Thymus (tissue), 11 donors: ENCODE measurements around the gene RFX2. TPM values are rescaled to one million over a fixed set of nuclear protein-coding genes. Genes with fewer than 3 reads are reported as not detected.

ENCODE experiments used
- DNase-seq, 9 donors: peaks; one replicate each; pipeline ENCODE4 v3.0.0-alpha.2; 2013; ENCODE audit warnings: low spot score in 9 of 9, low read depth in 6 of 9, missing footprints in 1 of 9
- H3K27ac ChIP-seq, 2 donors: one replicate each; pipeline ENCODE4 v1.5.1; 2013; ENCODE audit warnings: control low read depth in 1 of 2, low read depth in 1 of 2, low read length in 1 of 2, mild to moderate bottlenecking in 1 of 2, moderate library complexity in 1 of 2
- H3K27me3 ChIP-seq, 2 donors: one replicate each; pipeline ENCODE4 v1.5.1; 2013; ENCODE audit warnings: low read length in 1 of 2; ENCODE audit not compliant: control insufficient read depth in 2 of 2, insufficient read depth in 1 of 2
- H3K36me3 ChIP-seq, 2 donors: one replicate each; pipeline ENCODE4 v1.5.1; 2013; ENCODE audit warnings: low read length in 1 of 2, mild to moderate bottlenecking in 1 of 2, moderate library complexity in 1 of 2; ENCODE audit not compliant: control insufficient read depth in 2 of 2, insufficient read depth in 2 of 2
- H3K4me1 ChIP-seq, 2 donors: one replicate each; pipeline ENCODE4 v1.5.1; 2013; ENCODE audit warnings: low read length in 2 of 2; ENCODE audit not compliant: control insufficient read depth in 2 of 2, insufficient read depth in 2 of 2
- H3K4me3 ChIP-seq, 2 donors: one replicate each; pipeline ENCODE4 v1.5.1; 2013; ENCODE audit warnings: low read length in 2 of 2, control low read depth in 1 of 2, mild to moderate bottlenecking in 1 of 2
- H3K9me3 ChIP-seq, 2 donors: one replicate each; pipeline ENCODE4 v1.5.1; 2013; ENCODE audit warnings: low read length in 1 of 2, mild to moderate bottlenecking in 1 of 2; ENCODE audit not compliant: control insufficient read depth in 2 of 2, insufficient read depth in 1 of 2
- WGBS: extraction: QIAGEN DNeasy Blood & Tissue Kit; methylation state at CpG from one replicate; pipeline ENCODE4 v1.1.7; 2013; 5-methylcytosine and 5-hydroxymethylcytosine counted together
- polyA plus RNA-seq: library from polyadenylated mRNA; stranded (reverse); fragments of 200-250 nt; gene quantifications from one replicate; pipeline ENCODE4 v1.2.3, GENCODE V29; 2013
- total RNA-seq: library from RNA; stranded (reverse); fragments of 120-200 nt; gene quantifications from one replicate; pipeline ENCODE4 v1.2.4, GENCODE V29; 2013
- donor health status: healthy.

RFX2 gene
- total and polyA plus RNA-seq, 2 donors, result 3.4 to 4.6 TPM

DNA sequence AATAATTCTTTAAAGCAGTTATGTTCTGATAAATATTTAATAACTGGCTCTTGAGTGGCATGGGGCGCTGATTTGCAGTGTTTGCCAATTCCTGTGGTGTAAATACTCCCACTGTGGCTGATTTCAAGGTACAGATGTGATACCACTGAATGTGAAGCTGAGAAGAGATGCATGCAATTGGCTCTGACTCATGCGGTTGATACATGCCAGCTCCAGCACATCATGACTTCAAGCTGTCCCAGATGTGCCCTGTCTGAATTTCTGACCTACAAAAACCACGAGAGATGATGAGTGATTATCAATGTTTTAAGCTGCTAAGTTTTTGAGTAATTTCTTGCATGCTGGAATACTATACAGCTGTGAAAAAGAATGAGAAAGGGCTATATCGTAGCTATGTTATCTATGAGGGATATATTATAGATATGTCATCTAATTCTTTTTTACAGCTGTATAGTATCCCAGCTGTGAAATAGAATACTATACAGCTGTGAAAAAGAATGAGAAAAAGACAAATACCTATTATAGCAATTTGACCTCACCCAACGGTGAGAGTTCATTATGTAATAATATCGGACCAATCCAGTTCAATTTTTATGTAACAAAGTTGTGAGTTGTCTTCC lies 17.5 kb upstream of the RFX2 start:
- no peaks in the 10 kb centered on the region for H3K27me3 ChIP-seq
- no peak overlapping the region for H3K27ac ChIP-seq
- H3K4me3 ChIP-seq, result no peak overlapping the region
- H3K36me3 ChIP-seq, result no peaks in the 10 kb centered on the region
- WGBS, result 91% methylated on average over 6 of the region's 6 CpGs
- DNase-seq, result no peak
- no peaks in the 10 kb centered on the region for H3K4me1 ChIP-seq
- peaks cover 1 to 7% of the 10 kb centered on the region in 2 donors for H3K9me3 ChIP-seq

DNA sequence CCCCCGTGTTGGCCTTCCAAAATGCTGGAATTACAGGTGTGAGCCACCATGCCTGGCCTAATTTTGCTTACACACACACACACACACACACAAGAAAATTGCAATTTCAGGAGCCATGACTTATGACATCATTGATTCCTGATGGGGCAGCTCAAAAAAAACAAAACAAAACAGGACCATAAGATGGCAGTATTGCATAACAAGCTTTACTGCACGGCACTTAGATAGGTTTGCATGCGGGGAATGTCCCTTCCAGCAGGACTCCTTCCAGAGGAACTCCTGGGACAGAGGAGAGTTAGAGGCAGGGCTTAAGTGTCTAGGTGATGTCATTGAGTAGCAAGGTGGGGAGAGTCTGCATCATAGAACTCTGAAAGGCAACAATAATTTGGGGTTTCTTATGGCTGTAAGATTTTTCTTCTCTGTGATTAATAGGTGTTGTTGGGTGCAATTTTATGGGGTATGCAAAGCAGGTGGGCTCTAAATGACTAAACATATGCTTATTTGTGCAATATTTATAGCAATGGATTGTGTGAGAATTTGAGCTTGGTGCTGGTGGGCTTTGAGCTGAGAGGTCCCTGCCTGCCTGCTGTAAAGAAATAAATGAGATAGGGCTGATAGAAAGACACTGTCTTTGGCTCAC lies 16.2 kb upstream of the RFX2 start:
- Histone ChIP-seq H3K27ac (no peak overlapping the region), H3K9me3 (peaks cover 1 to 7% of the 10 kb centered on the region in 2 donors), H3K27me3 (no peaks in the 10 kb centered on the region), H3K4me1 (no peaks in the 10 kb centered on the region), H3K4me3 (no peak overlapping the region), H3K36me3 (no peaks in the 10 kb centered on the region)
- WGBS, result 64% methylated on average over 3 of the region's 3 CpGs
- DNase-seq, result peak in 2 of 9 donors; percentile 18 to 45

GRCh38 chr19:6125571-6125989 lies 15.3 kb upstream of the RFX2 start:
- Histone ChIP-seq H3K36me3 (no peaks in the 10 kb centered on the region), H3K27me3 (no peaks in the 10 kb centered on the region), H3K4me1 (no peaks in the 10 kb centered on the region), H3K9me3 (peaks cover 1 to 7% of the 10 kb centered on the region in 2 donors), H3K4me3 (no peak overlapping the region), H3K27ac (no peak overlapping the region)
- peak in 8 of 9 donors; percentile 33 to 81 (median 60) for DNase-seq
- 35% methylated on average over 6 of the region's 6 CpGs for WGBS

DNA sequence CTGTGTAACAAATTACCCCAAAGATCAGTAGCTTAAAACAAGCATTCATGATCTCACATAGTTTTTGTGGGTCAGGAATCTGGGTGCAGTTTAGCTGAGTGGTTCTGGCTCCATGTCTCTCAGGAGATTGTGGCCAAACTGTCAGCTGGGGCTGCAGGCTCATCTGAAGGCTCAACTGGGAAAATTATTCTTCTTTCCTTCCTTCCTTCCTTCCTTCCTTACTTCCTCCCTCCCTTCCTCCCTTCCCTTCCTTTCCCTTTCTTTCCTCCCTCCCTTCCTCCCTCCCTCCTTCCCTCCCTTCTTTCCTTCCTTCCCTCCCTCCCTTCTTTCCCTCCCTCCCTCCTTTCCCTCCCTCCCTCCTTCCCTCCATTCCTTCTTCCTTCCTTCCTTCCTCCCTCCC lies 8.7 kb upstream of the RFX2 start:
- H3K27ac ChIP-seq, result no peak overlapping the region
- no peak for DNase-seq
- no peak overlapping the region for H3K4me3 ChIP-seq
- peaks cover 0 to 3% of the 10 kb centered on the region in 2 donors for H3K9me3 ChIP-seq
- no peaks in the 10 kb centered on the region for H3K4me1 ChIP-seq
- no peaks in the 10 kb centered on the region for H3K27me3 ChIP-seq
- H3K36me3 ChIP-seq, result no peaks in the 10 kb centered on the region

GRCh38 chr19:6118043-6118442 lies 7.7 kb upstream of the RFX2 start:
- no peaks in the 10 kb centered on the region for H3K27me3 ChIP-seq
- H3K4me1 ChIP-seq, result no peaks in the 10 kb centered on the region
- no peak for DNase-seq
- 77% methylated on average over 2 of the region's 2 CpGs for WGBS
- H3K9me3 ChIP-seq, result peaks cover 0 to 3% of the 10 kb centered on the region in 2 donors
- no peak overlapping the region for H3K4me3 ChIP-seq
- H3K36me3 ChIP-seq, result no peaks in the 10 kb centered on the region
- H3K27ac ChIP-seq, result no peak overlapping the region

DNA sequence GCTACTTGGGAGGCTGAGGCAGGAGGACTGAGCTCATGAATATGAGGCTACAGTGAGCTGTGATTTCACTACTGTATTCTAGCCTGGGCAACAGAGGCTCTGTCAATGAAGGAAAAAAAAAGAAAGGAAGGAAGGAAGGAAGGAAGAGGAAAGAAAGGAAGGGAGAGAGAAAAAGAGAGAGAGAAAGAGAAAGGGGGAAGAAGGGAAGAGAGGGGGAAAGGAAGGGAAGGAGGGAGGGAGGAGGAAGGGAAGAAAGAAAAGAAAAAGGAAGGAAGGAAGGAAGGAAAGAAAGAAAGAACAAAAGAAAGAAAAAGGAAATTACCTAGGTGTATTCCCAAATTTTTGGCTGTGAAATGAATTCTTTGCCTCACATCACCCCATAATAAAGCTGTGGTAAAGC lies 7.2 kb upstream of the RFX2 start:
- Histone ChIP-seq H3K9me3 (peaks cover 0 to 3% of the 10 kb centered on the region in 2 donors), H3K4me3 (no peak overlapping the region), H3K36me3 (no peaks in the 10 kb centered on the region), H3K4me1 (no peaks in the 10 kb centered on the region), H3K27me3 (no peaks in the 10 kb centered on the region), H3K27ac (no peak overlapping the region)
- DNase-seq, result no peak

GRCh38 chr19:6116749-6117430 lies 6.6 kb upstream of the RFX2 start:
- Histone ChIP-seq H3K9me3 (peaks cover 0 to 3% of the 10 kb centered on the region in 2 donors), H3K4me3 (no peak overlapping the region), H3K36me3 (no peaks in the 10 kb centered on the region), H3K27ac (no peak overlapping the region), H3K4me1 (no peaks in the 10 kb centered on the region), H3K27me3 (no peaks in the 10 kb centered on the region)
- no peak for DNase-seq
- 98% methylated on average over 4 of the region's 4 CpGs for WGBS

GRCh38 chr19:6115992-6116391 lies 5.7 kb upstream of the RFX2 start:
- Histone ChIP-seq H3K36me3 (no peaks in the 10 kb centered on the region), H3K27ac (no peak overlapping the region), H3K4me1 (no peaks in the 10 kb centered on the region), H3K9me3 (peaks cover 0 to 3% of the 10 kb centered on the region in 2 donors), H3K4me3 (no peak overlapping the region), H3K27me3 (no peaks in the 10 kb centered on the region)
- no peak for DNase-seq
- WGBS, result 37% methylated on average over 1 of the region's 1 CpG

GRCh38 chr19:6113616-6114188 lies 3.4 kb upstream of the RFX2 start:
- H3K36me3 ChIP-seq, result no peaks in the 10 kb centered on the region
- no peaks in the 10 kb centered on the region for H3K9me3 ChIP-seq
- H3K4me3 ChIP-seq, result no peak overlapping the region
- no peak overlapping the region for H3K27ac ChIP-seq
- peaks cover 5 to 11% of the 10 kb centered on the region in 2 donors for H3K4me1 ChIP-seq
- peaks cover 3 to 13% of the 10 kb centered on the region in 2 donors for H3K27me3 ChIP-seq
- no peak for DNase-seq
- WGBS, result 90% methylated on average over 15 of the region's 15 CpGs
